ENCODE results near the gene LEAP2.

LEAP2 gene

DNA sequence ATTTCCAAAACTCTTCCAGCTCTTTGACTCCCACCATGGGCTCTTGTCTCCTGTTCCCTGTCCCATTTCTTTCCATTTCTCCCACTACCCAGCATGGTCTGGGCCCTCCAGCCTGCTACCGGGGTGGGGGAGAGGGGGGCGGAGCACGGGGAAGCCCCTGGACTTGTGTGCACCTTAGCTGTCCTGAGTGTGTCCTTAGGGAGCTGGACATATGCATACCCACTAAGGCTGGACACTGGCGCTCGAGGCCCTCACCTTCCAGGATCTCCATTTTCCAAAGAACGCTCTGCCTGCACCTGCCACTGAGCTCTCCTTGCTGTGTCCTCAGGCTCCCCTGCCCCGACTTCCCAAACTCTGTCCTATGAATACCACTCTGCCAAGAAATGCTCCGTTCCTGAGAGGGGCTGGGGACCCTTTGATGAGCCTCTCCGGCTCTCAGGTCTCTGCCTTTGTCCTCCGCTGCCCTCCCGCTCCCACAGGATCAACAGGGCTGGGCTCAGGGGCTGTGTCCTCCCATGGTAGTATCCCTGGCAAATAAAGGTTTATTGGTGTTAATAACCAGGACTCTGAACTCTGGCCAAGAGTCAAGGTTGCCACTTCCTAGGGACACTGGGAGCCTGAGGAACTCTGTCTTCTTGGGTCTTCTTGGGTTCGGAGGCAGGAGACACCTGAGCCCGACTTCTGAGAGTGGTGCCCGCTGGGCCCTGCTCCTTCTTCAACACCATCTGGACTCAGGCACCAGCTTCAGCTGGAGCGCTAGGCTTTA is 42.2 kb upstream of the LEAP2 start:
- no peak overlapping the region for H2AFZ ChIP-seq (ENCODE audit: low read depth, low read length, severe bottlenecking)
- no peaks in the 10 kb centered on the region for H3K27me3 ChIP-seq (ENCODE audit: low read length)
- no peaks in the 10 kb centered on the region for H3K36me3 ChIP-seq (ENCODE audit: low read length)
- H3K4me3 ChIP-seq (ENCODE audit: insufficient read depth, low read length, poor library complexity, severe bottlenecking), result no peak overlapping the region
- H3K9ac ChIP-seq (ENCODE audit: low read length), result no peak overlapping the region
- no peaks in the 10 kb centered on the region for H3K9me2 ChIP-seq (replicated peaks; ENCODE audit: insufficient read depth, low read length)
- no peak overlapping the region for H3K4me2 ChIP-seq (ENCODE audit: low read depth, low read length, poor library complexity, severe bottlenecking)
- H3K9me3 ChIP-seq (ENCODE audit: insufficient read depth, low read length), result no peaks in the 10 kb centered on the region
- no peaks in the 10 kb centered on the region for H3K79me2 ChIP-seq (ENCODE audit: insufficient read depth, low read length)
- H3K27ac ChIP-seq (ENCODE audit: low read depth, low read length), result no peak overlapping the region
- no peaks in the 10 kb centered on the region for H3F3A ChIP-seq (ENCODE audit: insufficient read depth)
- no peaks in the 10 kb centered on the region for H4K20me1 ChIP-seq (ENCODE audit: low read depth, low read length)
- TF ChIP-seq EZH2phosphoT487 (conservative IDR thresholded peaks at IDR 0.05; ENCODE audit: low read length), result no peak
- TF ChIP-seq, protein P1, sequence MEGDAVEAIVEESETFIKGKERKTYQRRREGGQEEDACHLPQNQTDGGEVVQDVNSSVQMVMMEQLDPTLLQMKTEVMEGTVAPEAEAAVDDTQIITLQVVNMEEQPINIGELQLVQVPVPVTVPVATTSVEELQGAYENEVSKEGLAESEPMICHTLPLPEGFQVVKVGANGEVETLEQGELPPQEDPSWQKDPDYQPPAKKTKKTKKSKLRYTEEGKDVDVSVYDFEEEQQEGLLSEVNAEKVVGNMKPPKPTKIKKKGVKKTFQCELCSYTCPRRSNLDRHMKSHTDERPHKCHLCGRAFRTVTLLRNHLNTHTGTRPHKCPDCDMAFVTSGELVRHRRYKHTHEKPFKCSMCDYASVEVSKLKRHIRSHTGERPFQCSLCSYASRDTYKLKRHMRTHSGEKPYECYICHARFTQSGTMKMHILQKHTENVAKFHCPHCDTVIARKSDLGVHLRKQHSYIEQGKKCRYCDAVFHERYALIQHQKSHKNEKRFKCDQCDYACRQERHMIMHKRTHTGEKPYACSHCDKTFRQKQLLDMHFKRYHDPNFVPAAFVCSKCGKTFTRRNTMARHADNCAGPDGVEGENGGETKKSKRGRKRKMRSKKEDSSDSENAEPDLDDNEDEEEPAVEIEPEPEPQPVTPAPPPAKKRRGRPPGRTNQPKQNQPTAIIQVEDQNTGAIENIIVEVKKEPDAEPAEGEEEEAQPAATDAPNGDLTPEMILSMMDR (IDR thresholded peaks at IDR 0.05; ENCODE audit: insufficient read depth, low read length, poor library complexity, severe bottlenecking), result no peak

- H3K9ac ChIP-seq (ENCODE audit: low read length), result no peak overlapping the region
- no peaks in the 10 kb centered on the region for H4K20me1 ChIP-seq (ENCODE audit: low read depth, low read length)
- H3K27me3 ChIP-seq (ENCODE audit: low read length), result no peaks in the 10 kb centered on the region
- no peaks in the 10 kb centered on the region for H3K9me3 ChIP-seq (ENCODE audit: insufficient read depth, low read length)
- H3K27ac ChIP-seq (ENCODE audit: low read depth, low read length), result no peak overlapping the region
- H3K36me3 ChIP-seq (ENCODE audit: low read length), result no peaks in the 10 kb centered on the region
- H3F3A ChIP-seq (ENCODE audit: insufficient read depth), result no peaks in the 10 kb centered on the region
- no peaks in the 10 kb centered on the region for H3K79me2 ChIP-seq (ENCODE audit: insufficient read depth, low read length)
- no peak overlapping the region for H3K4me3 ChIP-seq (ENCODE audit: insufficient read depth, low read length, poor library complexity, severe bottlenecking)
- H3K9me2 ChIP-seq (replicated peaks; ENCODE audit: insufficient read depth, low read length), result no peaks in the 10 kb centered on the region
- H3K4me2 ChIP-seq (ENCODE audit: low read depth, low read length, poor library complexity, severe bottlenecking), result no peak overlapping the region
- no peak overlapping the region for H2AFZ ChIP-seq (ENCODE audit: low read depth, low read length, severe bottlenecking)
- no peak for TF ChIP-seq EZH2phosphoT487 (conservative IDR thresholded peaks at IDR 0.05; ENCODE audit: low read length)
Measured at GRCh38 chr5:132832612-132833011, 40.9 kb upstream of the LEAP2 start.

GRCh38 chr5:132834057-132834456 is 39.4 kb upstream of the LEAP2 start:
- TF ChIP-seq EZH2phosphoT487 (conservative IDR thresholded peaks at IDR 0.05; ENCODE audit: low read length), result no peak
- TF ChIP-seq, protein P1 (IDR thresholded peaks at IDR 0.05; ENCODE audit: insufficient read depth, low read length, poor library complexity, severe bottlenecking), result no peak
- Histone ChIP-seq H3K4me3 (ENCODE audit: insufficient read depth, low read length, poor library complexity, severe bottlenecking) (no peak overlapping the region), H3K9me2 (replicated peaks; ENCODE audit: insufficient read depth, low read length) (no peaks in the 10 kb centered on the region), H3K79me2 (ENCODE audit: insufficient read depth, low read length) (no peaks in the 10 kb centered on the region), H4K20me1 (ENCODE audit: low read depth, low read length) (no peaks in the 10 kb centered on the region), H3K27ac (ENCODE audit: low read depth, low read length) (no peak overlapping the region), H3K4me2 (ENCODE audit: low read depth, low read length, poor library complexity, severe bottlenecking) (no peak overlapping the region), H3K36me3 (ENCODE audit: low read length) (no peaks in the 10 kb centered on the region), H3K27me3 (ENCODE audit: low read length) (no peaks in the 10 kb centered on the region), H3K9ac (ENCODE audit: low read length) (no peak overlapping the region), H3K9me3 (ENCODE audit: insufficient read depth, low read length) (no peaks in the 10 kb centered on the region), H2AFZ (ENCODE audit: low read depth, low read length, severe bottlenecking) (no peak overlapping the region), H3F3A (ENCODE audit: insufficient read depth) (no peaks in the 10 kb centered on the region)

GRCh38 chr5:132836852-132837251 is 36.6 kb upstream of the LEAP2 start:
- no peak overlapping the region for H3K27ac ChIP-seq (ENCODE audit: low read depth, low read length)
- TF ChIP-seq EZH2phosphoT487 (conservative IDR thresholded peaks at IDR 0.05; ENCODE audit: low read length), result no peak
- TF ChIP-seq, protein P1 (IDR thresholded peaks at IDR 0.05; ENCODE audit: insufficient read depth, low read length, poor library complexity, severe bottlenecking), result no peak
- H3K9ac ChIP-seq (ENCODE audit: low read length), result no peak overlapping the region
- no peaks in the 10 kb centered on the region for H3K9me3 ChIP-seq (ENCODE audit: insufficient read depth, low read length)
- no peaks in the 10 kb centered on the region for H3K79me2 ChIP-seq (ENCODE audit: insufficient read depth, low read length)
- H3K27me3 ChIP-seq (ENCODE audit: low read length), result no peaks in the 10 kb centered on the region
- H3K9me2 ChIP-seq (replicated peaks; ENCODE audit: insufficient read depth, low read length), result no peaks in the 10 kb centered on the region
- H3K4me3 ChIP-seq (ENCODE audit: insufficient read depth, low read length, poor library complexity, severe bottlenecking), result no peak overlapping the region
- H4K20me1 ChIP-seq (ENCODE audit: low read depth, low read length), result no peaks in the 10 kb centered on the region
- H3F3A ChIP-seq (ENCODE audit: insufficient read depth), result no peaks in the 10 kb centered on the region
- H3K4me2 ChIP-seq (ENCODE audit: low read depth, low read length, poor library complexity, severe bottlenecking), result no peak overlapping the region
- no peaks in the 10 kb centered on the region for H3K36me3 ChIP-seq (ENCODE audit: low read length)
- H2AFZ ChIP-seq (ENCODE audit: low read depth, low read length, severe bottlenecking), result no peak overlapping the region

Measured in SU-DHL-6 (cell line).